Measurements from ENCODE around the gene VPS37C.

The VPS37C gene

DNA sequence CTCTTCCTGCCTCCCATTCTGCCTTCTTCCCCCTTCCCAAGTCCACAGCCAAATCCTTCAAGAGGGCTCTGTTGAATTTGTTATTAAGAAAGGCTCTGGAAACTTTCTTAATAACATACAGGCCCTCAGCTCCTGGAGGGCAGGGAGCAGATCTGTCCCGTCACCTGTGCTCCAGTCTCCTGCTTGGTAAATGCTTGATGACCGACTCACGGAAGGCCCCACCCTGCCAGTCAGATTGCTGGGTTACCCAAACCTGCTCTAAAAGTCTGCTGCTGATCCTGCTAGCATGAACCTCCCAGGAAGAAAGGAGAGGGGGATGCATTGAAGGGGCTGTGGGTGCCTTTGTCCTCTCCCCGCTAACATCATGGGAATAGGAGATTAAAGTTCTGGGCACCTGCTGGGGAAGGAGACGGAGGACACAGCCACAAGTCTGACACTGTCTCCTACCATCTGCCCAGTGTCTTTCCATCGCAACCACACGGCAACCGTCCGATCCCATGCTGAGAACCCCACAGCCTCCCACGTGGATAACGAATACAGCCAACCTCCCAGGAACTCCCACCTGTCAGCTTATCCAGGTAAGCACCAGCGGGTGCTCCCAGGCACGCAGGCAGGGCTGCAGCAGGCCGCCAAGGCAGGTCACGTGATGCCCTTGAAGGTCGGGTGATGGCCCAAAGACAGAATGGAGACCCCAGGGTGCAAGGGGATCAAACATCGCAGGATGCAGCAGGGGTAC lies 36.5 kb downstream of the VPS37C start:
- no peak overlapping the region for H3K27ac ChIP-seq (ENCODE audit: insufficient read depth, low read depth, low read length, poor library complexity, severe bottlenecking)
- no peak overlapping the region for H3K4me3 ChIP-seq (ENCODE audit: insufficient read depth, low read depth, low read length)
- 83 to 84% methylated on average over 17 of the region's 17 CpGs for WGBS, 2 experiments

DNA sequence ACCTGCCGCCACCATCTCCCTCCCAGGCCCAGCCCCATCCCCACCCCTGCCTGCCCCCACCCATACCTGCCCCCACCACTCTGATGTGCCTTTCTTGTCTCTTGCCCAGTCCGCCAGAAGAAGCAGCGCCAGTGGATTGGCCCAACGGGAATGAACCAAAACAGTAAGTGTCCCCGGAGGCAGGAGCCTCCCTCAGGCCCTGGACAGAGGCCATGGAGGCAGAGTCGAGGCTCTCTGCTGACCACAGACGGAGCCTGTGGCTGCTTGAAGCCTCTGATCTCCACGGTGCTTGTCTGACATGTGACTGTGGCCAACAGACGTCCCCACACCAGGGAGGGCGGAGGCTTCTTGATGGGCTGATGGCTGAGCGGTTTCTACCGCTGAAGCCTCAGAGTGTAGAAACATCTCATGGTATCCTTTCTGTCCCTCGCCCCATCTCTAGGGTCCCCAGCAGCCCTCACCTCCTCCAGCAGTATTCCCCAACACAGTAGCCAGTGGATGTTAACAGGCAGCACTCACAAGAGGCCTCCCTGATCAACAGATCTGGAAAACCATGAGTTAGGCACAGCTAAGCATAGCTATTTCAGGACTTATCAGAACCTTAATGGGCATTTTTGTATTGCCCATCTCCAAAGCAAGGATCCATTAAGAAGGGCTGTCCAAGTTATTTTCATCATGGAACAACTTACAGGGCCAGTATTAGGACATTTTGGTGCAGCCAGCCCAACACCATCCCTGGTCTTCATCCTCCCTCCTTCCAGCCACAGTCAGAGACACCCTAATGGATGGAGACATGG lies 37.3 kb downstream of the VPS37C start:
- H3K4me3 ChIP-seq (ENCODE audit: insufficient read depth, low read depth, low read length), result no peak overlapping the region
- no peaks in the 10 kb centered on the region for H3K36me3 ChIP-seq (ENCODE audit: control insufficient read depth, insufficient read depth, low read length)
- H3K27me3 ChIP-seq (ENCODE audit: control insufficient read depth, insufficient read depth, low read length, poor library complexity, severe bottlenecking), result no peaks in the 10 kb centered on the region
- H3K4me1 ChIP-seq (ENCODE audit: control insufficient read depth, insufficient read depth, low read length), result peaks cover 9% of the 10 kb centered on the region
- no peak overlapping the region for H3K27ac ChIP-seq (ENCODE audit: insufficient read depth, low read depth, low read length, poor library complexity, severe bottlenecking)
- WGBS, 2 experiments, result 93% methylated on average over 13 of the region's 13 CpGs
- no peaks in the 10 kb centered on the region for H3K9me3 ChIP-seq (ENCODE audit: control insufficient read depth, low read length)

More for the DNA sequence above, 36.5 kb downstream of the VPS37C start:
- H3K4me1 ChIP-seq (ENCODE audit: control insufficient read depth, insufficient read depth, low read length), result peaks cover 15% of the 10 kb centered on the region
- no peaks in the 10 kb centered on the region for H3K9me3 ChIP-seq (ENCODE audit: control insufficient read depth, low read length)
- H3K27me3 ChIP-seq (ENCODE audit: control insufficient read depth, insufficient read depth, low read length, poor library complexity, severe bottlenecking), result no peaks in the 10 kb centered on the region
- H3K36me3 ChIP-seq (ENCODE audit: control insufficient read depth, insufficient read depth, low read length), result no peaks in the 10 kb centered on the region

DNA sequence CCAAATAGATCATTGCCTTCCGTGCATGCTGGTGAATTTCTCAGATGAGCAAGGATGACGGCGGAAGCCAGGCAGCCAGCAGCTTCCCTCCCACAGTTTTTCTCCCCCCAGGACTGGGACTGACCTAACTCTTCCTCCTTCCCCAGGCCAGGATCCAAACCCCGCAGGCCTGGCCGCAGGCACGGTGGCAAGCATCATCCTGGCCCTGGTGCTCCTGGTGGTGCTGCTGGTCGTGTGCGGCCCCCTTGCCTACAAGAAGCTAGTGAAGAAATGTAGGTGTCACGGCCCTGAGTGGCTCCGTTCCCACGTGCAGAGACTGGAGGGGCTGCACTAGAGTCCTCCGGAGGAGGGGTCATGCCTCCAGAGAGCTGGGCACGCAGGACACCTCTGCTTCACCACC lies 38.5 kb downstream of the VPS37C start:
- 91 to 92% methylated on average over 13 of the region's 13 CpGs for WGBS, 2 experiments
- no peak overlapping the region for H3K27ac ChIP-seq (ENCODE audit: insufficient read depth, low read depth, low read length, poor library complexity, severe bottlenecking)
- H3K4me1 ChIP-seq (ENCODE audit: control insufficient read depth, insufficient read depth, low read length), result peaks cover 9% of the 10 kb centered on the region
- H3K9me3 ChIP-seq (ENCODE audit: control insufficient read depth, low read length), result no peaks in the 10 kb centered on the region
- no peaks in the 10 kb centered on the region for H3K36me3 ChIP-seq (ENCODE audit: control insufficient read depth, insufficient read depth, low read length)
- H3K27me3 ChIP-seq (ENCODE audit: control insufficient read depth, insufficient read depth, low read length, poor library complexity, severe bottlenecking), result no peaks in the 10 kb centered on the region
- no peak overlapping the region for H3K4me3 ChIP-seq (ENCODE audit: insufficient read depth, low read depth, low read length)

DNA sequence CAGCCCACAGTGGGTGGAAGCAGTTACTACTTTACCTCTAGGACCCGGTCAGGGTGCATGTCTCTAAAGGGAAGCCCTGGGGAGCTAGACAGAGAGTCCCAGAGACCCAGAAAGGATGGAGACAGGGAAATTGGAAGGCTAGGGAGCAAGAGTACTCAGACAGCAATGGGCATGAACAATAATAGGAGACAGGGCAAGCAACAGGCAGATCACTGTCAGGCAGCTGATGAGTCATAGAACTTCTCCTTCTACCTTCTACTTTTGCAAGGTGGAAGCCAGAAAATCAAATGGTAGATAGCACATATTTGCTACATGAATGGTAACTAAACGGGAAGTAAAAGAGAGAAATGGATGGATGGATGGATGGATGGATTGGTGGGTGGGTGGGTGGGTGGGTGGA lies 39.3 kb downstream of the VPS37C start:
- WGBS, 2 experiments, result 97 to 98% methylated on average over 2 of the region's 2 CpGs
- H3K27ac ChIP-seq (ENCODE audit: insufficient read depth, low read depth, low read length, poor library complexity, severe bottlenecking), result no peak overlapping the region
- no peaks in the 10 kb centered on the region for H3K27me3 ChIP-seq (ENCODE audit: control insufficient read depth, insufficient read depth, low read length, poor library complexity, severe bottlenecking)
- no peak overlapping the region for H3K4me3 ChIP-seq (ENCODE audit: insufficient read depth, low read depth, low read length)
- H3K9me3 ChIP-seq (ENCODE audit: control insufficient read depth, low read length), result no peaks in the 10 kb centered on the region
- H3K36me3 ChIP-seq (ENCODE audit: control insufficient read depth, insufficient read depth, low read length), result no peaks in the 10 kb centered on the region
- peaks cover 9% of the 10 kb centered on the region for H3K4me1 ChIP-seq (ENCODE audit: control insufficient read depth, insufficient read depth, low read length)

DNA sequence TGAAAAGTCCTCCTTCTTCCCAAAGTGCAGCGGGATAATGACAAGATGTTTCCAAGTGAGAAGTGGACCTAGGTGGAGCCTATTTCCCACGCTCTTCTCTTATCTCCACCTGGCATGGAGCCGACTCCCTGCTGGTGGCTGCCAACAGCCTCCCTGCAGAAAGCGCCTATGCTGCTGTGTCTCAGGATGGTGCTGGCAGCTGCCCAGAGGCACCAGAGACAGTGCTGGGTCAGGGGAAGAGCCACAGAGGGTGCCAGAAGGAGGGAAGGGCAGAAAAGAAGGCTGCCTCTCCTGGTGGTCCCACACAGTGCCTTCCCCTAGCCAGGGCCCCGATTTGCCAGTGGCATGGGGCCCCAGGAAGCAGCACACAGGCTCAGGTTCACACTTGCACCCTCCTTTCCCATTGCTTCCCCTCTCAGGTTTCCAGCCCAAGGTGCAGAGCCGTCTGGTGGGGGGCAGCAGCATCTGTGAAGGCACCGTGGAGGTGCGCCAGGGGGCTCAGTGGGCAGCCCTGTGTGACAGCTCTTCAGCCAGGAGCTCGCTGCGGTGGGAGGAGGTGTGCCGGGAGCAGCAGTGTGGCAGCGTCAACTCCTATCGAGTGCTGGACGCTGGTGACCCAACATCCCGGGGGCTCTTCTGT lies 39.9 kb downstream of the VPS37C start:
- H3K4me3 ChIP-seq (ENCODE audit: insufficient read depth, low read depth, low read length), result no peak overlapping the region
- H3K27ac ChIP-seq (ENCODE audit: insufficient read depth, low read depth, low read length, poor library complexity, severe bottlenecking), result no peak overlapping the region
- H3K4me1 ChIP-seq (ENCODE audit: control insufficient read depth, insufficient read depth, low read length), result peaks cover 9% of the 10 kb centered on the region
- WGBS, 2 experiments, result 88 to 91% methylated on average over 15 of the region's 15 CpGs
- no peaks in the 10 kb centered on the region for H3K27me3 ChIP-seq (ENCODE audit: control insufficient read depth, insufficient read depth, low read length, poor library complexity, severe bottlenecking)
- H3K36me3 ChIP-seq (ENCODE audit: control insufficient read depth, insufficient read depth, low read length), result no peaks in the 10 kb centered on the region
- no peaks in the 10 kb centered on the region for H3K9me3 ChIP-seq (ENCODE audit: control insufficient read depth, low read length)

DNA sequence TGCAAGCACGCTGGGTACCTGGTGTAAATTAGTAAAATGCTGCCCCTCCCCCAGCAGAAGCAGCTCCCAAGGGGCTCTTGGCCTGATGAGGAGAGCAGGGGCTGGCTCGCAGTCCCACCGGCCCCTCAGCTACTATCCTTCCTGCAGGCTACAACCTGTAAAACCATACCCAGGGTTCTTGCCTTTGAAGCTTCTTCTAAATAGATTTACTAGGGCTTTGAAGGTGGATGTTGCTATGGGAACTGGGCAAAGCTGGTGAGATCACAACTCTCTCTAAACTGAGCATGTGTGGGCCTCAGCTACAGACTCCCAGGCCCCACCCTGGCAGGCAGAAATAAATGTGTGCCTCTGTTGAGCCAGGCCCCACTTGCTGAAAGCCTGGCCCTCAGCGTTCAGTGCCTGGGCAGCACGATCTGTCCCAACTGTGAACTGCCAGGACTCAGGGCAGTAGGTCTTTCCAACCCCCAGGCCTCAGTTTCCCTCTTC lies 40.5 kb downstream of the VPS37C start:
- H3K27me3 ChIP-seq (ENCODE audit: control insufficient read depth, insufficient read depth, low read length, poor library complexity, severe bottlenecking), result no peaks in the 10 kb centered on the region
- no peaks in the 10 kb centered on the region for H3K9me3 ChIP-seq (ENCODE audit: control insufficient read depth, low read length)
- 83 to 89% methylated on average over 5 of the region's 5 CpGs for WGBS, 2 experiments
- H3K36me3 ChIP-seq (ENCODE audit: control insufficient read depth, insufficient read depth, low read length), result no peaks in the 10 kb centered on the region
- H3K4me3 ChIP-seq (ENCODE audit: insufficient read depth, low read depth, low read length), result no peak overlapping the region
- H3K27ac ChIP-seq (ENCODE audit: insufficient read depth, low read depth, low read length, poor library complexity, severe bottlenecking), result no peak overlapping the region
- H3K4me1 ChIP-seq (ENCODE audit: control insufficient read depth, insufficient read depth, low read length), result peaks cover 9% of the 10 kb centered on the region

DNA sequence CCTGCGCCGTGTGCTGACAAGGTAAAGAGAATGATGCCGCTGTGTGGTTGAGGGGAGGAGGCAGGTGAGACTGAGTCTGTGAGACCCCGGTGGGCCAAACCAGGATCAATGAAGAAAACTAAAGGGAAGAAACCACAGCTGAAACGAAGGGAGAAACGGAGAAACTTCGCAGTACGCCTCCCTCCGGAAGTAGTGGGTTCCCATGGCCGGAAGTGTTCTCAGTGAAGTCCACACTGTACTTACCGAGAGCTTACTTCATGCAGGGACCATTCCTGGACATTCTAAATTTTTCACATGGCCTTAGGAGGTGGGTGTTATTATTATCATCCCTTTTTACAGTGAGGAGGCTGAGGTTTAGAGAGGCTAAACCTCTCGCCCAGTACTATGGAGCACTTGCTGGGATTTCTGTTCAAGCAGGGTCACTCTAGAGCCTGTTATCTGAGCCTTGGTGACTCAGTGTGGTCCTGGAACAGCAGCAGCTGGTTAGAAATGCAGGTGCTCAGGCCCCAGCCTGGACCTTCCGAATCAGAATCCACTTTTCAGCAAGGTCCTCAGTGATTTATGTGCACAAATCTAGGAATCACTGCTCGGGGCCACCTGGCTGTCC lies 41.0 kb downstream of the VPS37C start:
- Histone ChIP-seq H3K36me3 (ENCODE audit: control insufficient read depth, insufficient read depth, low read length) (no peaks in the 10 kb centered on the region), H3K9me3 (ENCODE audit: control insufficient read depth, low read length) (no peaks in the 10 kb centered on the region), H3K27me3 (ENCODE audit: control insufficient read depth, insufficient read depth, low read length, poor library complexity, severe bottlenecking) (no peaks in the 10 kb centered on the region), H3K4me1 (ENCODE audit: control insufficient read depth, insufficient read depth, low read length) (peaks cover 9% of the 10 kb centered on the region), H3K27ac (ENCODE audit: insufficient read depth, low read depth, low read length, poor library complexity, severe bottlenecking) (no peak overlapping the region), H3K4me3 (ENCODE audit: insufficient read depth, low read depth, low read length) (no peak overlapping the region)
- 92 to 95% methylated on average over 14 of the region's 14 CpGs for WGBS, 2 experiments

DNA sequence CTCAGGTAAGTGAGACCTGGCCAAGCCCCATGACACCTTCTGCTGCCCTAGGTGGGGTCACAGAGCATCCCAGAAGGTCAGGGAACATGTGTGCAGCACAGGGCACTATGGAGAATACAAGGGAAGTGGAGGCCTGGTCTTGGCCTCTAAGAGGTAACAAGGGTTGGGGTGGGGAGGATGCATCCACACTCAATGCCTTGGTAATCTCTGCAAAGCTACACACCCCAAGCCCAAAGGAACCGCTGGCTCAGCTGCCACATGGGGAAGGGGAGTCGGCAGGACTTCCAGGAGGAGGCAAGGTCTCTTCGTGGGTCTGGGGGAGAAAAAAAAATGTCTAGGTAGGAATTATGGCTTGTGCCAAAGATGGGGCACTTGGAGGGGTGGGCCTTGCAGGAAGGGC lies 41.7 kb downstream of the VPS37C start:
- H3K4me1 ChIP-seq (ENCODE audit: control insufficient read depth, insufficient read depth, low read length), result peaks cover 9% of the 10 kb centered on the region
- no peaks in the 10 kb centered on the region for H3K9me3 ChIP-seq (ENCODE audit: control insufficient read depth, low read length)
- no peak overlapping the region for H3K4me3 ChIP-seq (ENCODE audit: insufficient read depth, low read depth, low read length)
- no peaks in the 10 kb centered on the region for H3K36me3 ChIP-seq (ENCODE audit: control insufficient read depth, insufficient read depth, low read length)
- H3K27me3 ChIP-seq (ENCODE audit: control insufficient read depth, insufficient read depth, low read length, poor library complexity, severe bottlenecking), result no peaks in the 10 kb centered on the region
- 91% methylated on average over 3 of the region's 3 CpGs for WGBS, 2 experiments
- no peak overlapping the region for H3K27ac ChIP-seq (ENCODE audit: insufficient read depth, low read depth, low read length, poor library complexity, severe bottlenecking)

DNA sequence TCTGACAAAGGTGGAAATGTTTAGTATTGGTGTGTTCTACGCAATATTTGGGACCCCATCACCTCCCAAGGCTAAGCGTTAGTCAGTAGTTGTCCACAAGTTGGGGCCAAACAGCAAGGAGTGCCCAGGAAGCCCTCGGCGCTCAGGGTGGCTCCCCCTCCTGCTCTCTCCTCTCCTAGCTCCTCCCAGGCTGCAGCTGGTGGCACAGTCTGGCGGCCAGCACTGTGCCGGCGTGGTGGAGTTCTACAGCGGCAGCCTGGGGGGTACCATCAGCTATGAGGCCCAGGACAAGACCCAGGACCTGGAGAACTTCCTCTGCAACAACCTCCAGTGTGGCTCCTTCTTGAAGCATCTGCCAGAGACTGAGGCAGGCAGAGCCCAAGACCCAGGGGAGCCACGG lies 42.2 kb downstream of the VPS37C start:
- H3K36me3 ChIP-seq (ENCODE audit: control insufficient read depth, insufficient read depth, low read length), result no peaks in the 10 kb centered on the region
- no peak overlapping the region for H3K4me3 ChIP-seq (ENCODE audit: insufficient read depth, low read depth, low read length)
- H3K27me3 ChIP-seq (ENCODE audit: control insufficient read depth, insufficient read depth, low read length, poor library complexity, severe bottlenecking), result no peaks in the 10 kb centered on the region
- WGBS, 2 experiments, result 83 to 85% methylated on average over 9 of the region's 9 CpGs
- peaks cover 9% of the 10 kb centered on the region for H3K4me1 ChIP-seq (ENCODE audit: control insufficient read depth, insufficient read depth, low read length)
- H3K9me3 ChIP-seq (ENCODE audit: control insufficient read depth, low read length), result no peaks in the 10 kb centered on the region
- no peak overlapping the region for H3K27ac ChIP-seq (ENCODE audit: insufficient read depth, low read depth, low read length, poor library complexity, severe bottlenecking)

DNA sequence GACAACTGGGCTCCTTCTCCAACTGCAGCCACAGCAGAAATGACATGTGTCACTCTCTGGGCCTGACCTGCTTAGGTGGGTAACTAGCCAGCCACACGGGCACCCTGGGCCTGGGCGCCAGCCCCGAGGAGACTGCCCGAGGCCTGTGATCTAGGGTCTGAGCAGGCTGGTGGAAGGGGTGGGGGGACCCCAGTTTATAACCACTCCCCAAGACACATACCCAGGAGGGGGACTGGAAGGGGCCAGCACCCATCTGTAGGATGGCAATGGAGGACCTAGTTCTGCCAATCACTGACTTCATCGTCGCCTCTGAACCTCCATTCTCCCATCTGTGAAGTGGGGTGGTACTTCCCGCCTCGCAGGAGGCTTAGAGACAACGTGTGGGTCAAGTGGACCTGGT lies 42.8 kb downstream of the VPS37C start:
- H3K4me1 ChIP-seq (ENCODE audit: control insufficient read depth, insufficient read depth, low read length), result peaks cover 9% of the 10 kb centered on the region
- no peak overlapping the region for H3K4me3 ChIP-seq (ENCODE audit: insufficient read depth, low read depth, low read length)
- H3K9me3 ChIP-seq (ENCODE audit: control insufficient read depth, low read length), result no peaks in the 10 kb centered on the region
- H3K36me3 ChIP-seq (ENCODE audit: control insufficient read depth, insufficient read depth, low read length), result no peaks in the 10 kb centered on the region
- WGBS, 2 experiments, result 92 to 93% methylated on average over 9 of the region's 9 CpGs
- no peaks in the 10 kb centered on the region for H3K27me3 ChIP-seq (ENCODE audit: control insufficient read depth, insufficient read depth, low read length, poor library complexity, severe bottlenecking)
- no peak overlapping the region for H3K27ac ChIP-seq (ENCODE audit: insufficient read depth, low read depth, low read length, poor library complexity, severe bottlenecking)

Data from ectodermal cell (in vitro differentiated cells).